GM12878 (cell line): ENCODE results near the gene GLT8D2. TPM values are rescaled to one million over a fixed set of nuclear protein-coding genes. Genes with fewer than 3 reads are reported as not detected.

Experiments used
- ATAC-seq: fragments of 200-7000 bp; cut with Tn5 transposase; 3 replicates; pipeline ENCODE4 v1.9.1; 2020; ENCODE audit warnings: mild to moderate bottlenecking, moderate library complexity
- BruUV-seq: library from RNA; stranded (reverse); fragments of 400-500 nt; replicated peaks from 2 replicates; lab custom pipeline; 2021; lab: Mats Ljungman, UMichigan
- CTCF ChIA-PET: fragments of 300-600 bp; sonication (Branson Sonifier 250); formaldehyde crosslinking; extraction: SDS; loops from one replicate; lab custom pipeline; 2021; ENCODE audit warnings: inconsistent platforms; lab: Yijun Ruan, JAX
- POLR2A ChIA-PET: fragments of 350-600 bp; formaldehyde crosslinking; extraction: SDS; loops from one replicate; lab custom pipeline; 2021; ENCODE audit warnings: inconsistent platforms; lab: Charles Lee
- RAD21 ChIA-PET: fragments of 300-600 bp; sonication (Branson Sonifier 250); formaldehyde crosslinking; loops from one replicate; lab custom pipeline; 2023; ENCODE audit warnings: antibody characterized with exemption; ENCODE audit not compliant: unreplicated experiment; lab: Charles Lee
- SMC1A ChIA-PET: fragments of 300-600 bp; sonication (Branson Sonifier 250); formaldehyde crosslinking; loops from one replicate; lab custom pipeline; 2023; ENCODE audit not compliant: unreplicated experiment, uncharacterized antibody; lab: Charles Lee
- DNase-seq: peaks from one replicate; pipeline ENCODE4 v3.0.0-alpha.2; 2011; ENCODE audit warnings: low read depth, low spot score
- FAIRE-seq: peaks from 3 replicates; lab custom pipeline; 2011; peaks lifted over from hg19 to GRCh38; lab: Jason Lieb, UNC
- H2AFZ ChIP-seq: 2 replicates; pipeline ENCODE4 v1.6.0; 2011; ENCODE audit warnings: low read depth, low read length, control low read depth; ENCODE audit not compliant: control insufficient read depth
- H3K27ac ChIP-seq: 2 replicates; pipeline ENCODE4 v1.5.1; 2011; ENCODE audit warnings: control low read depth; ENCODE audit not compliant: control insufficient read depth, insufficient read depth
- H3K27me3 ChIP-seq, 2 experiments: replicated peaks in 1 of 2; 2 replicates each; pipeline versions ENCODE4 v1.6.0 to v1.6.1; 2011; ENCODE audit warnings: low read length in 1 of 2; ENCODE audit not compliant: control insufficient read depth in 2 of 2, insufficient read depth in 2 of 2
- H3K36me3 ChIP-seq, 2 experiments: 2 replicates each; pipeline ENCODE4 v1.5.1; 2011; ENCODE audit warnings: low read length in 1 of 2; ENCODE audit not compliant: control insufficient read depth in 2 of 2, insufficient read depth in 2 of 2
- H3K4me1 ChIP-seq: 2 replicates; pipeline ENCODE4 v1.6.1; 2011; ENCODE audit warnings: mild to moderate bottlenecking, low read length, moderate library complexity, mixed read lengths; ENCODE audit not compliant: control insufficient read depth, insufficient read depth
- H3K4me2 ChIP-seq: 2 replicates; pipeline ENCODE4 v1.6.0; 2011; ENCODE audit warnings: control low read depth; ENCODE audit not compliant: control insufficient read depth, insufficient read depth
- H3K4me3 ChIP-seq: fragments of 200-600 bp; sonication (generic); 2 replicates; pipeline ENCODE4 v1.5.1; 2016
- H3K79me2 ChIP-seq: 2 replicates; pipeline ENCODE4 v1.6.0; 2011; ENCODE audit warnings: low read length; ENCODE audit not compliant: control insufficient read depth, insufficient read depth
- H3K9ac ChIP-seq: 2 replicates; pipeline ENCODE4 v1.8.0; 2011; ENCODE audit warnings: low read length, control low read depth, mixed read lengths; ENCODE audit not compliant: control insufficient read depth, insufficient read depth
- H3K9me3 ChIP-seq: replicated peaks from 3 replicates; pipeline ENCODE4 v1.5.1; 2011; ENCODE audit warnings: mild to moderate bottlenecking, low read length; ENCODE audit not compliant: control insufficient read depth, insufficient read depth
- H4K20me1 ChIP-seq: 2 replicates; pipeline ENCODE4 v1.6.0; 2011; ENCODE audit not compliant: control insufficient read depth, insufficient read depth
- ASH2L ChIP-seq: fragments of 300-600, 200-600 bp; sonication (generic); IDR thresholded peaks from 2 replicates; pipeline ENCODE4 v1.6.1; 2017; ENCODE audit warnings: low read depth, mild to moderate bottlenecking, borderline replicate concordance
- E2F8 ChIP-seq: fragments of 450-650 bp; IDR thresholded peaks from 2 replicates; pipeline ENCODE4 v1.6.1; 2018; ENCODE audit warnings: mild to moderate bottlenecking, low read depth, moderate library complexity; ENCODE audit not compliant: partially characterized antibody
- E4F1 ChIP-seq: fragments of 450-650 bp; IDR thresholded peaks from 2 replicates; pipeline ENCODE4 v1.6.1; 2018; ENCODE audit warnings: borderline replicate concordance, mild to moderate bottlenecking; ENCODE audit not compliant: partially characterized antibody
- EED ChIP-seq: sonication (generic); IDR thresholded peaks from 2 replicates; pipeline ENCODE4 v1.6.1; 2016; ENCODE audit warnings: antibody characterized with exemption, low read depth
- ELK1 ChIP-seq: IDR thresholded peaks from 2 replicates; pipeline ENCODE4 v1.6.1; 2012; ENCODE audit warnings: low read depth, low read length, improper control_type of control experiment
- ESRRA ChIP-seq: IDR thresholded peaks from 2 replicates; pipeline ENCODE4 v1.6.1; 2012; ENCODE audit warnings: mild to moderate bottlenecking, low read length, improper control_type of control experiment
- HDAC2 ChIP-seq: fragments of 200-600 bp; sonication (generic); IDR thresholded peaks from 2 replicates; pipeline ENCODE4 v1.6.1; 2017
- MAX ChIP-seq: IDR thresholded peaks from 2 replicates; pipeline ENCODE4 v1.6.1; 2012; ENCODE audit warnings: low read depth, low read length, improper control_type of control experiment
- MYB ChIP-seq: fragments of 150-350 bp; IDR thresholded peaks from 2 replicates; pipeline ENCODE4 v1.6.1; 2014; ENCODE audit warnings: mild to moderate bottlenecking, low read depth, low read length, borderline replicate concordance
- NFXL1 ChIP-seq: fragments of 450-650 bp; IDR thresholded peaks from 2 replicates; pipeline ENCODE4 v1.6.1; 2017; ENCODE audit warnings: antibody characterized with exemption, mild to moderate bottlenecking, borderline replicate concordance
- PRDM15 ChIP-seq: fragments of 450-650 bp; formaldehyde crosslinking; IDR thresholded peaks from 2 replicates; pipeline ENCODE4 v1.4.0; 2020; ENCODE audit warnings: mild to moderate bottlenecking, moderate library complexity
- RFX5 ChIP-seq: IDR thresholded peaks from 2 replicates; pipeline ENCODE4 v1.6.1; 2011; ENCODE audit warnings: low read depth, low read length, improper control_type of control experiment
- TAF1 ChIP-seq: IDR thresholded peaks from 2 replicates; pipeline ENCODE4 v1.6.1; 2011; ENCODE audit warnings: mild to moderate bottlenecking, low read depth, low read length, borderline replicate concordance
- ZSCAN29 ChIP-seq: fragments of 450-650 bp; IDR thresholded peaks from 2 replicates; pipeline ENCODE4 v1.6.1; 2017; ENCODE audit warnings: mild to moderate bottlenecking, moderate library complexity
- WGBS: methylation state at CpG from one replicate; pipeline ENCODE4 v1.1.6; 2016; ENCODE audit warnings: low lambda C conversion rate; ENCODE audit not compliant: insufficient replicate concordance, insufficient coverage; ENCODE audit errors: missing lambda C conversion rate; 5-methylcytosine and 5-hydroxymethylcytosine counted together
- in situ Hi-C: fragments of 300-500 bp; cut with MboI; formaldehyde crosslinking; loops from 9 replicates; pipeline ENCODE4 v1.14.3; 2018; ENCODE audit warnings: mixed read lengths
- intact Hi-C: fragments of 100-400 bp; cut with micrococcal nuclease; formaldehyde crosslinking; loops from one replicate; pipeline ENCODE4 v1.14.2; 2022; ENCODE audit not compliant: unreplicated experiment
- polyA plus RNA-seq, 11 experiments: library from polyadenylated mRNA; depleted of rRNA in 4 of 11; unstranded in 6 of 11; stranded (reverse) in 5 of 11; fragments of >200 nt; fragmentation: Nextera tagmentation in 4 of 11; fragmentation: Illumina TruSeq in 1 of 11; extraction: Ambion mirVana in 4 of 11; extraction: Trizol in 1 of 11; gene quantifications; 1 replicate in 1 of 11; 2 replicates in 10 of 11; pipeline versions ENCODE4 v1.2.1 to v1.2.3, GENCODE V29; 2011 to 2016; ENCODE audit warnings: inconsistent platforms in 2 of 11, missing spikeins in 2 of 11, low read depth in 1 of 11
- total RNA-seq, 4 experiments: library from RNA; depleted of rRNA in 3 of 4; stranded (reverse); fragments of >200 nt in 3 of 4; fragmentation: Illumina TruSeq in 1 of 4; extraction: Trizol in 1 of 4; gene quantifications; 2 replicates each; pipeline versions ENCODE4 v1.2.1 to v1.2.3, GENCODE V29; 2013 to 2021

Gene GLT8D2
- total and polyA plus RNA-seq, 10 of the 15 experiments (the other 5 are each of a cell fraction or from before 2014, with no cell fraction given): 0.06 to 0.80 (median 0.37) TPM; not detected in 1

- RAD21 ChIA-PET: interaction anchor here (1.1 kb wide), 1 partner anchor 115 kb away, joined by 3 read pairs; no protein-coding TSS in a partner anchor
- TF ChIP-seq MAX: no peak
- no peak for TF ChIP-seq E4F1
- TF ChIP-seq HDAC2: no peak
- TF ChIP-seq EED: no peak
- TF ChIP-seq PRDM15 (CRISPR knock-in tag): no peak
- no peak for TF ChIP-seq ZSCAN29
- no peak for TF ChIP-seq ESRRA
- no peak for TF ChIP-seq ASH2L
- no peak for TF ChIP-seq MYB
- TF ChIP-seq TAF1: no peak
- no peak for TF ChIP-seq NFXL1
- TF ChIP-seq RFX5: no peak
- TF ChIP-seq E2F8: no peak
- TF ChIP-seq ELK1: no peak
Observed at GRCh38 chr12:103994235-103994634, 55.8 kb downstream of the GLT8D2 start.

More at GRCh38 chr12:103994235-103994634, 55.8 kb downstream of the GLT8D2 start:
- Histone ChIP-seq H3K79me2 (no peaks in the 10 kb centered on the region), H3K27me3 (no peaks in the 10 kb centered on the region), H3K4me1 (no peaks in the 10 kb centered on the region), H3K36me3 (no peaks in the 10 kb centered on the region), H2AFZ (no peak overlapping the region), H3K4me3 (no peak overlapping the region), H3K9ac (no peak overlapping the region), H3K27ac (no peak overlapping the region), H4K20me1 (no peaks in the 10 kb centered on the region), H3K4me2 (no peak overlapping the region), H3K9me3 (no peaks in the 10 kb centered on the region)
- POLR2A ChIA-PET: no interaction called here
- no peak for FAIRE-seq
- intact Hi-C loops (loop anchor here (10.0 kb wide), 1 partner anchor 111 kb away; no protein-coding TSS in a partner anchor), in situ Hi-C loops (no loop called here)
- 76% methylated on average over 4 of the region's 4 CpGs for WGBS
- SMC1A ChIA-PET: interaction anchor here (0.8 kb wide), 1 partner anchor 23 kb away, joined by 3 read pairs; no protein-coding TSS in a partner anchor
- BruUV-seq: no TSS peak
- CTCF ChIA-PET: no interaction called here
- no peak for DNase-seq
- no peak for ATAC-seq
